NCI-H1930 (cell line): ENCODE results near the gene SF3A2.
A peak's percentile ranks its signal among the peaks of the same experiment; 100 is the strongest.

Source experiments
- DNase-seq, 2 experiments: peaks; one replicate each; lab custom pipeline; 2025; lab: John Stamatoyannopoulos, UW

SF3A2 gene

GRCh38 chr19:2253106-2254063, 16.8 kb downstream of the SF3A2 start:
- DNase-seq, result no peak

- no peak for DNase-seq
Observed at GRCh38 chr19:2254064-2254872, 17.6 kb downstream of the SF3A2 start.

GRCh38 chr19:2255112-2255845, 18.7 kb downstream of the SF3A2 start:
- DNase-seq, result no peak

GRCh38 chr19:2255982-2256685, 19.5 kb downstream of the SF3A2 start, which contains the start of gene JSRP1:
TSS of gene JSRP1 (minus strand) at chr19:2256417. CDS start at chr19:2255314, 1,103 bp downstream.
- DNase-seq, result no peak

GRCh38 chr19:2259336-2259735, 22.7 kb downstream of the SF3A2 start:
- no peak for DNase-seq

- no peak for DNase-seq
Observed at GRCh38 chr19:2260341-2260805, 23.7 kb downstream of the SF3A2 start.

- no peak for DNase-seq
Observed at GRCh38 chr19:2261438-2262172, 25.0 kb downstream of the SF3A2 start.

- DNase-seq, result no peak
Observed at GRCh38 chr19:2266183-2266993, 29.8 kb downstream of the SF3A2 start.

- no peak for DNase-seq
Observed at GRCh38 chr19:2268480-2268830, 31.8 kb downstream of the SF3A2 start.

GRCh38 chr19:2268861-2269243, 32.2 kb downstream of the SF3A2 start:
- no peak for DNase-seq

GRCh38 chr19:2269244-2270156, 32.9 kb downstream of the SF3A2 start:
- peak; percentile 85 to 91 for DNase-seq

GRCh38 chr19:2270157-2270422, 33.5 kb downstream of the SF3A2 start:
- DNase-seq, result no peak

- DNase-seq, result peak in 1 of 2 experiments; percentile 38
Observed at GRCh38 chr19:2270423-2271233, 34.0 kb downstream of the SF3A2 start.

GRCh38 chr19:2271234-2272103, 34.8 kb downstream of the SF3A2 start:
- DNase-seq, result no peak

- DNase-seq, result peak; percentile 51 to 69
Observed at GRCh38 chr19:2273356-2274184, 36.9 kb downstream of the SF3A2 start.

- no peak for DNase-seq
Observed at GRCh38 chr19:2274185-2274711, 37.6 kb downstream of the SF3A2 start.
